MM.1S (cell line): ENCODE results near the gene PCLO.

Source experiments
- DNase-seq: peaks from one replicate; pipeline ENCODE4 v3.0.0-alpha.2; 2015
- H2AFZ ChIP-seq: fragments of 300-600 bp; sonication (generic); 2 replicates; pipeline ENCODE4 v1.6.0; 2016; ENCODE audit warnings: antibody characterized with exemption, low read length
- H3F3A ChIP-seq: fragments of 300-600 bp; sonication (generic); 2 replicates; pipeline ENCODE4 v1.6.1; 2016; ENCODE audit warnings: mild to moderate bottlenecking, antibody characterized with exemption, low read length, moderate library complexity, mixed read lengths; ENCODE audit not compliant: insufficient read depth
- H3K27ac ChIP-seq: fragments of 300-600 bp; sonication (generic); 2 replicates; pipeline ENCODE4 v1.5.1; 2016; ENCODE audit warnings: mild to moderate bottlenecking, low read length
- H3K27me3 ChIP-seq: fragments of 300-600 bp; sonication (generic); replicated peaks from 2 replicates; pipeline ENCODE4 v1.6.0; 2016; ENCODE audit warnings: low read length; ENCODE audit not compliant: insufficient read depth
- H3K36me3 ChIP-seq: fragments of 300-600 bp; sonication (generic); replicated peaks from 2 replicates; pipeline ENCODE4 v1.6.1; 2016; ENCODE audit warnings: mild to moderate bottlenecking, low read length, mixed read lengths; ENCODE audit not compliant: insufficient read depth
- H3K4me1 ChIP-seq: fragments of 300-600 bp; sonication (generic); 2 replicates; pipeline ENCODE4 v1.6.1; 2016; ENCODE audit warnings: low read length, mixed read lengths
- H3K4me2 ChIP-seq: fragments of 300-600 bp; sonication (generic); 2 replicates; pipeline ENCODE4 v1.6.0; 2016; ENCODE audit warnings: low read depth, low read length
- H3K4me3 ChIP-seq: fragments of 300-600 bp; sonication (generic); 2 replicates; pipeline ENCODE4 v1.5.1; 2016; ENCODE audit warnings: low read length, mixed read lengths
- H3K79me2 ChIP-seq: fragments of 300-600 bp; sonication (generic); 2 replicates; pipeline ENCODE4 v1.6.1; 2016; ENCODE audit warnings: mixed run types, low read length, mixed read lengths
- H3K9ac ChIP-seq: fragments of 300-600 bp; sonication (generic); 2 replicates; pipeline ENCODE4 v1.6.1; 2016; ENCODE audit warnings: low read length, mixed read lengths
- H3K9me2 ChIP-seq: fragments of 300-600 bp; sonication (generic); replicated peaks from 2 replicates; pipeline ENCODE4 v1.6.1; 2016; ENCODE audit warnings: mild to moderate bottlenecking, low read length, mixed read lengths; ENCODE audit not compliant: insufficient read depth
- H3K9me3 ChIP-seq: fragments of 300-600 bp; sonication (generic); replicated peaks from 2 replicates; pipeline ENCODE4 v1.6.1; 2016; ENCODE audit warnings: mild to moderate bottlenecking, low read length, mixed read lengths; ENCODE audit not compliant: insufficient read depth
- H4K20me1 ChIP-seq: fragments of 300-600 bp; sonication (generic); 2 replicates; pipeline ENCODE4 v1.6.1; 2016; ENCODE audit warnings: mild to moderate bottlenecking, low read length, moderate library complexity, mixed read lengths; ENCODE audit not compliant: insufficient read depth
- EZH2 ChIP-seq: fragments of 300-600 bp; sonication (generic); optimal IDR thresholded peaks from 2 replicates; pipeline ENCODE3; 2017; ENCODE audit warnings: low read depth, mild to moderate bottlenecking, antibody characterized with exemption, low read length, mixed read lengths
- EZH2phosphoT487 ChIP-seq: fragments of 300-600 bp; sonication (generic); IDR thresholded peaks from 2 replicates; pipeline ENCODE4 v1.6.1; 2018; ENCODE audit warnings: antibody characterized with exemption, low read length
- TF ChIP-seq, protein P1 (sequence below): fragments of 300-600 bp; sonication (generic); IDR thresholded peaks from 2 replicates; pipeline ENCODE4 v1.5.1; 2016; ENCODE audit warnings: antibody characterized with exemption, low read length, mixed read lengths

The PCLO gene

DNA sequence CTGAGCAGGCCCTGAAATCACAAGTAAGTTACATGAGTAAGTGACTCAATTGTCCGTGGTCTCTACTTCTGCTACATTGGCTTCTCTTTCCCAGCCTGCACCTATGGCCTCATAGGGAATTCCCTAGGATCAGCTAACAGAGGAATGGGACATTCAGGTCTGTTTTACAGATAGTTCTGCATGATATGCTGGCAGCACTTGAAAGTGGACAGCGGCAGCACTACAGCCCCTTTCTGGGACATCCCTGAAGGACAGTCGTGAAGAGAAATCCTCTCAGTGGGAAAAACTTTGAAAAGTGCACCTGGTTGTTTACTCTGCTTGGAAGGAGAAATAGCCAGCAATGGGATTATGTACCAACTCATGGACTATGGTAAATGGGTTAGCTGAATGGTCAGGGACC lies 426.1 kb downstream of the PCLO start:
- no peak overlapping the region for H3K9ac ChIP-seq
- no peak for DNase-seq
- no peak for TF ChIP-seq EZH2
- TF ChIP-seq EZH2phosphoT487 = no peak
- TF ChIP-seq, protein P1, sequence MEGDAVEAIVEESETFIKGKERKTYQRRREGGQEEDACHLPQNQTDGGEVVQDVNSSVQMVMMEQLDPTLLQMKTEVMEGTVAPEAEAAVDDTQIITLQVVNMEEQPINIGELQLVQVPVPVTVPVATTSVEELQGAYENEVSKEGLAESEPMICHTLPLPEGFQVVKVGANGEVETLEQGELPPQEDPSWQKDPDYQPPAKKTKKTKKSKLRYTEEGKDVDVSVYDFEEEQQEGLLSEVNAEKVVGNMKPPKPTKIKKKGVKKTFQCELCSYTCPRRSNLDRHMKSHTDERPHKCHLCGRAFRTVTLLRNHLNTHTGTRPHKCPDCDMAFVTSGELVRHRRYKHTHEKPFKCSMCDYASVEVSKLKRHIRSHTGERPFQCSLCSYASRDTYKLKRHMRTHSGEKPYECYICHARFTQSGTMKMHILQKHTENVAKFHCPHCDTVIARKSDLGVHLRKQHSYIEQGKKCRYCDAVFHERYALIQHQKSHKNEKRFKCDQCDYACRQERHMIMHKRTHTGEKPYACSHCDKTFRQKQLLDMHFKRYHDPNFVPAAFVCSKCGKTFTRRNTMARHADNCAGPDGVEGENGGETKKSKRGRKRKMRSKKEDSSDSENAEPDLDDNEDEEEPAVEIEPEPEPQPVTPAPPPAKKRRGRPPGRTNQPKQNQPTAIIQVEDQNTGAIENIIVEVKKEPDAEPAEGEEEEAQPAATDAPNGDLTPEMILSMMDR = no peak
- H3F3A ChIP-seq = no peaks in the 10 kb centered on the region
- no peaks in the 10 kb centered on the region for H3K9me3 ChIP-seq
- H2AFZ ChIP-seq = no peak overlapping the region
- H3K27ac ChIP-seq = no peak overlapping the region
- no peaks in the 10 kb centered on the region for H3K79me2 ChIP-seq
- H3K4me2 ChIP-seq = no peak overlapping the region
- H3K9me2 ChIP-seq = no peaks in the 10 kb centered on the region
- no peaks in the 10 kb centered on the region for H3K27me3 ChIP-seq
- no peaks in the 10 kb centered on the region for H3K36me3 ChIP-seq
- H4K20me1 ChIP-seq = no peaks in the 10 kb centered on the region
- no peak overlapping the region for H3K4me3 ChIP-seq
- no peaks in the 10 kb centered on the region for H3K4me1 ChIP-seq

DNA sequence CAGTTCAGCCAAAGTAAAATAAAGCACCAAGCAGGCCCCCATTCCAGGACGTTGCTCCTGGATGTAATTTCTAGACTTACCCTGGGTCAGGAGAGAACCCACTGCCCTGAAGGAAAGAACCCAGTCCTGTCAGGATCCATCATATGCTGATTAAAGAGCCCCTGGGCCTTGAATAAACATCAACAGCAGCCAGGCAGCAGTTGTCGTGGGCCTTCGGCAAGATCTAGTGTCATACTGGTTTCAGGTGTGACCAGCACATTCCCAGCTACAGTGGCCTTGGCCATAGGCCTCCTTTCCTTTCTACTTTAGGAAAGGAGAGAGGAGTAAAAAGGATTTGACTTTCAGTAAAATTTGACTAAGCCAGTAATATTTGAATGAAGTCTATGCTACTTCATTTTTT lies 430.0 kb downstream of the PCLO start:
- H3K27me3 ChIP-seq = no peaks in the 10 kb centered on the region
- no peak for DNase-seq
- H4K20me1 ChIP-seq = no peaks in the 10 kb centered on the region
- H3K4me2 ChIP-seq = no peak overlapping the region
- H3K9ac ChIP-seq = no peak overlapping the region
- H3K9me3 ChIP-seq = no peaks in the 10 kb centered on the region
- H3K79me2 ChIP-seq = no peaks in the 10 kb centered on the region
- no peaks in the 10 kb centered on the region for H3K36me3 ChIP-seq
- H2AFZ ChIP-seq = no peak overlapping the region
- H3K27ac ChIP-seq = no peak overlapping the region
- H3F3A ChIP-seq = no peaks in the 10 kb centered on the region
- TF ChIP-seq, protein P1 = no peak
- TF ChIP-seq EZH2 (no peak), EZH2phosphoT487 (no peak)
- H3K9me2 ChIP-seq = no peaks in the 10 kb centered on the region
- H3K4me1 ChIP-seq = no peaks in the 10 kb centered on the region
- H3K4me3 ChIP-seq = no peak overlapping the region

DNA sequence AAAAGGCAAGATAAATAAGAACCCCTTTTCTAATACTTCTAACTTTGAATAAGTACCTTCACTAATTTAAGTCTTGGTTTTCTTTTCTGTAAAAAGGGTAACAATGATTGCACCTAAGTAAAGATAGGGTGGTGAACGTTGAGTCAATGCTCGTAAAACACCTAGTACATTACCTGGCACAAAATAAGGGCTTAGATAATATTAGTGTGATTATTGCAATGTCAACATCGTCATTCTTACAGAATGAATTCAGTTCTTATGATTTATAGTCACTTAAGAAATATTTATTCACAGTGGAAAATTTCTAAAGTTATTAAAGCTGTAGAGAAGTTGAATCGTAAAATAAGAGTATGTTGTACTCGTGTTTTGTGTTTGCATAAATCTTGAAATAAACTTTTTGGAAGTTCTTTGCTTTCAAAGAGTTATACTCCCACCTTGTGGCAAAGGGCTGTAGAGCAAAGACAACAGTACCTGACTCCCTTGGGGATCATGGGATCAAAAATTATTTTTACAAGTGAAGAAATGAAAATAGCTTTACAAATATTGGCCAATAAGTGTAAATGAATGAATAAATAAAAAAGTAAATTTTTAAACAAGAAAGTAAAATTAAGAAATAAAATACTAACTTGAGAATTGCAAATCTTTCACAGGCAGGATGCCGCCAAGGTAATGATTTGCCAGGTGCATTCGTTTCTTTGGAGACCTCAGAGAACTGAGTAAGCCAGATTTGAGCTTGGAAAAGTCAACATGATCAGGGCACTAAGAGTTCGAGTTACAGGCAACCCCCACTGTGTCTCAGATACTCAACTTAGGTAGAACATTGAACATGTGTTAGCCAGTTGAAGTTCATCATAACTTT lies 433.3 kb downstream of the PCLO start:
- no peak overlapping the region for H3K27ac ChIP-seq
- H3K9me2 ChIP-seq = no peaks in the 10 kb centered on the region
- no peak overlapping the region for H3K4me2 ChIP-seq
- H3K27me3 ChIP-seq = no peaks in the 10 kb centered on the region
- no peaks in the 10 kb centered on the region for H3K9me3 ChIP-seq
- no peaks in the 10 kb centered on the region for H3F3A ChIP-seq
- no peaks in the 10 kb centered on the region for H3K4me1 ChIP-seq
- no peak overlapping the region for H3K4me3 ChIP-seq
- no peak overlapping the region for H3K9ac ChIP-seq
- H3K36me3 ChIP-seq = no peaks in the 10 kb centered on the region
- H4K20me1 ChIP-seq = no peaks in the 10 kb centered on the region
- H2AFZ ChIP-seq = no peak overlapping the region
- TF ChIP-seq EZH2phosphoT487 (no peak), EZH2 (no peak)
- TF ChIP-seq, protein P1 = peak; percentile 83
- no peaks in the 10 kb centered on the region for H3K79me2 ChIP-seq
- peak; percentile 54 for DNase-seq
